SK-N-SH (cell line): ENCODE measurements around the gene BLCAP. TPM values are rescaled to one million over a fixed set of nuclear protein-coding genes. Genes with fewer than 3 reads are reported as not detected.

Experiments
- CTCF ChIA-PET: fragments of 300-600, 350-600 bp; formaldehyde crosslinking; extraction: SDS; loops from one replicate; lab custom pipeline; 2021; lab: Yijun Ruan, JAX
- POLR2A ChIA-PET: fragments of 350-600 bp; sonication (Branson Sonifier 250); formaldehyde crosslinking; extraction: SDS; loops from one replicate; lab custom pipeline; 2020; ENCODE audit warnings: antibody characterized with exemption, inconsistent platforms; lab: Yijun Ruan, JAX
- DNase-seq: peaks from one replicate; pipeline ENCODE4 v3.0.0; 2012
- H2AFZ ChIP-seq: fragments of 200-600 bp; sonication (generic); 2 replicates; pipeline ENCODE4 v1.8.1; 2016; ENCODE audit warnings: antibody characterized with exemption, mild to moderate bottlenecking, low read depth
- H3F3A ChIP-seq: fragments of 200-600 bp; sonication (generic); replicated peaks from 2 replicates; pipeline ENCODE3; 2016; ENCODE audit warnings: antibody characterized with exemption, mild to moderate bottlenecking; ENCODE audit not compliant: insufficient read depth
- H3K27ac ChIP-seq, 2 experiments: fragments of 200-500 bp in 1 of 2; fragments of 200-600 bp in 1 of 2; sonication (Bioruptor generic) in 1 of 2; sonication (generic), shearing (Covaris generic) in 1 of 2; 2 replicates each; pipeline versions ENCODE4 v1.5.1 to v1.6.1; 2014 to 2016; ENCODE audit warnings: low read depth in 2 of 2, inconsistent platforms in 1 of 2, low read length in 1 of 2, mild to moderate bottlenecking in 1 of 2, mixed read lengths in 1 of 2
- H3K27me3 ChIP-seq: fragments of 200-600 bp; sonication (generic), shearing (Covaris generic); 2 replicates; pipeline ENCODE4 v1.6.1; 2016; ENCODE audit warnings: mixed run types; ENCODE audit not compliant: insufficient read depth
- H3K36me3 ChIP-seq, 2 experiments: fragments of 200-500 bp in 1 of 2; fragments of 200-600 bp in 1 of 2; sonication (Bioruptor generic) in 1 of 2; sonication (generic) in 1 of 2; replicated peaks in 1 of 2; 2 replicates each; pipeline versions ENCODE3 to v1.5.1; 2014 to 2016; ENCODE audit warnings: low read length in 1 of 2, mild to moderate bottlenecking in 1 of 2; ENCODE audit not compliant: insufficient read depth in 2 of 2, control insufficient read depth in 1 of 2
- H3K4me1 ChIP-seq, 2 experiments: fragments of 200-500 bp in 1 of 2; fragments of 200-600 bp in 1 of 2; sonication (Bioruptor generic) in 1 of 2; sonication (generic), shearing (Covaris generic) in 1 of 2; 2 replicates each; pipeline versions ENCODE4 v1.5.1 to v1.6.1; 2014 to 2016; ENCODE audit warnings: low read depth in 1 of 2, low read length in 1 of 2, mixed run types in 1 of 2; ENCODE audit not compliant: insufficient read depth in 2 of 2, control insufficient read depth in 1 of 2
- H3K4me2 ChIP-seq: fragments of 200-600 bp; sonication (generic), shearing (Covaris generic); 2 replicates; pipeline ENCODE4 v1.6.1; 2017; ENCODE audit warnings: mixed run types
- H3K4me3 ChIP-seq, 2 experiments: fragments of 200-500 bp in 1 of 2; fragments of 200-600 bp in 1 of 2; sonication (Bioruptor generic) in 1 of 2; sonication (generic), shearing (Covaris generic) in 1 of 2; 2 replicates each; pipeline versions ENCODE4 v1.5.1 to v1.8.1; 2014 to 2016; ENCODE audit warnings: low read depth in 2 of 2, inconsistent platforms in 1 of 2, low read length in 1 of 2, mild to moderate bottlenecking in 1 of 2, mixed read lengths in 1 of 2, moderate library complexity in 1 of 2
- H3K79me2 ChIP-seq: fragments of 200-600 bp; sonication (generic); 2 replicates; pipeline ENCODE4 v1.8.1; 2017; ENCODE audit warnings: mild to moderate bottlenecking; ENCODE audit not compliant: insufficient read depth
- H3K9ac ChIP-seq: fragments of 200-600 bp; sonication (generic); 2 replicates; pipeline ENCODE4 v1.6.1; 2017; ENCODE audit warnings: mixed run types
- H3K9me2 ChIP-seq: fragments of 200-600 bp; sonication (generic); 2 replicates; pipeline ENCODE4 v1.6.1; 2017; ENCODE audit warnings: mixed run types
- H3K9me3 ChIP-seq: fragments of 200-600 bp; sonication (generic); 2 replicates; pipeline ENCODE4 v1.6.1; 2017; ENCODE audit warnings: mixed run types, mild to moderate bottlenecking, moderate library complexity
- H4K20me1 ChIP-seq: fragments of 200-600 bp; sonication (generic); 2 replicates; pipeline ENCODE4 v1.6.1; 2017; ENCODE audit warnings: mild to moderate bottlenecking, mixed run types; ENCODE audit not compliant: insufficient read depth
- ELF1 ChIP-seq: IDR thresholded peaks from 2 replicates; pipeline ENCODE4 v1.4.0; 2012
- EZH2phosphoT487 ChIP-seq: fragments of 200-600 bp; sonication (generic); IDR thresholded peaks from 2 replicates; pipeline ENCODE4 v1.6.1; 2017; ENCODE audit warnings: low read depth, mixed run types, mild to moderate bottlenecking, antibody characterized with exemption, moderate library complexity, borderline replicate concordance
- FOXJ3 ChIP-seq: sonication (generic); formaldehyde crosslinking; IDR thresholded peaks from 2 replicates; pipeline ENCODE4 v1.5.1; 2020; ENCODE audit warnings: mild to moderate bottlenecking, missing genetic modification reagents
- GATA2 ChIP-seq: sonication (generic); formaldehyde crosslinking; IDR thresholded peaks from 2 replicates; pipeline ENCODE4 v1.5.0; 2020; ENCODE audit warnings: mild to moderate bottlenecking, missing genetic modification reagents
- MEF2A ChIP-seq: IDR thresholded peaks from 2 replicates; pipeline ENCODE4 v1.4.0; 2012; ENCODE audit warnings: low read depth, borderline replicate concordance
- MXI1 ChIP-seq: IDR thresholded peaks from 2 replicates; pipeline ENCODE4 v1.6.1; 2012; ENCODE audit warnings: mild to moderate bottlenecking, low read depth, low read length, improper control_type of control experiment
- NFIC ChIP-seq: IDR thresholded peaks from 2 replicates; pipeline ENCODE4 v1.4.0; 2012; ENCODE audit warnings: borderline replicate concordance
- NRF1 ChIP-seq: IDR thresholded peaks from 2 replicates; pipeline ENCODE4 v1.6.1; 2012; ENCODE audit warnings: low read depth, mild to moderate bottlenecking, low read length
- POLR2AphosphoS5 ChIP-seq: IDR thresholded peaks from 2 replicates; pipeline ENCODE4 v1.6.1; 2012; ENCODE audit warnings: low read depth, low read length
- REST ChIP-seq: IDR thresholded peaks from 2 replicates; pipeline ENCODE4 v1.6.1; 2012; ENCODE audit warnings: mild to moderate bottlenecking, low read depth, low read length, moderate library complexity
- RFX5 ChIP-seq: IDR thresholded peaks from 2 replicates; pipeline ENCODE4 v1.6.1; 2012; ENCODE audit warnings: mild to moderate bottlenecking, improper control_type of control experiment, low read length
- USF1 ChIP-seq: IDR thresholded peaks from 2 replicates; pipeline ENCODE4 v1.4.0; 2012; ENCODE audit warnings: low read depth, borderline replicate concordance
- USF2 ChIP-seq: fragments of 150-350 bp; IDR thresholded peaks from 2 replicates; pipeline ENCODE4 v1.6.1; 2017; ENCODE audit warnings: antibody characterized with exemption, low read length, low read depth, borderline replicate concordance
- ZBTB33 ChIP-seq: IDR thresholded peaks from 2 replicates; pipeline ENCODE4 v1.4.0; 2012; ENCODE audit warnings: low read depth, borderline replicate concordance
- WGBS: methylation state at CpG from one replicate; pipeline ENCODE4 v1.1.6; 2017; ENCODE audit warnings: low lambda C conversion rate; 5-methylcytosine and 5-hydroxymethylcytosine counted together
- polyA plus RNA-seq, 3 experiments: library from polyadenylated mRNA; depleted of rRNA; stranded (reverse); fragments of >200 nt; gene quantifications; 2 replicates each; pipeline ENCODE4 v1.2.3, GENCODE V29; 2012
- TF ChIP-seq, protein P1 (sequence below): fragments of 200-600 bp; sonication (generic); IDR thresholded peaks from 2 replicates; pipeline ENCODE4 v1.6.1; 2017; ENCODE audit warnings: antibody characterized with exemption, mild to moderate bottlenecking, moderate library complexity

Gene BLCAP
- polyA plus RNA-seq, 1 of the 3 experiments (the other 2 are of a cell fraction): 55.8 TPM

DNA sequence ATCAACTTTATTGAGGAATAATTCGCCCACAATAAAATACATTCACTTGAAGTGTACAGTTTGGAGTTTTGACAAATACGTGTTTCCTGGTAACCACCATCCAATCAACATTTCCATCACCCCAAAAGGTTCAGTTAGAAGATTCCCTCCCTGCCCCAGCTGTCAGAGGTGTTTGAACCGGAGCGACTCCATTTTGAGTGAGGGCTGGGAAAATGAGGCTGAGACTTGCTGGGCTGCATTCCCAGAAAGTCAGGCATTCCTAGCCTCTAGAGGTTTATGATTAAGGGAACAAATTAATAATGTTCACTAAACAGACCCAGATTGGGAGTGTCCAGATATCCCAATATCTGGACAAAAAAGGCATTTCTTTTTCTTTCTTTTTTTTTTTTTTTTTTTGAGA, 33.0 kb upstream of the BLCAP start:
- ChIA-PET POLR2A (no interaction called here), CTCF (interaction anchor here (0.8 to 1.5 kb wide), 3 partner anchors 15 to 661 kb away, joined by 3 read pairs; no protein-coding TSS in a partner anchor)
- no peak for TF ChIP-seq NFIC
- no peak for TF ChIP-seq RFX5
- TF ChIP-seq USF1: no peak
- no peak for TF ChIP-seq REST
- TF ChIP-seq EZH2phosphoT487: no peak
- TF ChIP-seq, protein P1, sequence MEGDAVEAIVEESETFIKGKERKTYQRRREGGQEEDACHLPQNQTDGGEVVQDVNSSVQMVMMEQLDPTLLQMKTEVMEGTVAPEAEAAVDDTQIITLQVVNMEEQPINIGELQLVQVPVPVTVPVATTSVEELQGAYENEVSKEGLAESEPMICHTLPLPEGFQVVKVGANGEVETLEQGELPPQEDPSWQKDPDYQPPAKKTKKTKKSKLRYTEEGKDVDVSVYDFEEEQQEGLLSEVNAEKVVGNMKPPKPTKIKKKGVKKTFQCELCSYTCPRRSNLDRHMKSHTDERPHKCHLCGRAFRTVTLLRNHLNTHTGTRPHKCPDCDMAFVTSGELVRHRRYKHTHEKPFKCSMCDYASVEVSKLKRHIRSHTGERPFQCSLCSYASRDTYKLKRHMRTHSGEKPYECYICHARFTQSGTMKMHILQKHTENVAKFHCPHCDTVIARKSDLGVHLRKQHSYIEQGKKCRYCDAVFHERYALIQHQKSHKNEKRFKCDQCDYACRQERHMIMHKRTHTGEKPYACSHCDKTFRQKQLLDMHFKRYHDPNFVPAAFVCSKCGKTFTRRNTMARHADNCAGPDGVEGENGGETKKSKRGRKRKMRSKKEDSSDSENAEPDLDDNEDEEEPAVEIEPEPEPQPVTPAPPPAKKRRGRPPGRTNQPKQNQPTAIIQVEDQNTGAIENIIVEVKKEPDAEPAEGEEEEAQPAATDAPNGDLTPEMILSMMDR: no peak
- no peak for TF ChIP-seq ELF1
- no peak for TF ChIP-seq NRF1
- TF ChIP-seq ZBTB33: no peak
- TF ChIP-seq MEF2A: no peak
- no peak for TF ChIP-seq GATA2
- no peak for TF ChIP-seq USF2
- TF ChIP-seq POLR2AphosphoS5: no peak
- TF ChIP-seq FOXJ3 (CRISPR knock-in tag): no peak
- no peak for TF ChIP-seq MXI1
- 73% methylated on average over 4 of the region's 4 CpGs for WGBS
- H3K4me3 ChIP-seq: no peak overlapping the region
- no peak overlapping the region for H3K4me2 ChIP-seq
- H3K79me2 ChIP-seq: no peaks in the 10 kb centered on the region
- no peaks in the 10 kb centered on the region for H3K9me2 ChIP-seq
- H3K4me1 ChIP-seq: peaks cover 0 to 3% of the 10 kb centered on the region in 2 experiments; a peak in 1 of 4 replicates
- H3K27ac ChIP-seq: no peak overlapping the region
- H3K27me3 ChIP-seq: peaks cover 31% of the 10 kb centered on the region
- no peak overlapping the region for H3K9ac ChIP-seq
- H2AFZ ChIP-seq: no peak overlapping the region
- no peaks in the 10 kb centered on the region for H3K9me3 ChIP-seq
- no peaks in the 10 kb centered on the region for H3F3A ChIP-seq
- no peak for DNase-seq
- no peaks in the 10 kb centered on the region for H3K36me3 ChIP-seq
- H4K20me1 ChIP-seq: no peaks in the 10 kb centered on the region
